Measurements from ENCODE around the gene VWA8.

The VWA8 gene

DNA sequence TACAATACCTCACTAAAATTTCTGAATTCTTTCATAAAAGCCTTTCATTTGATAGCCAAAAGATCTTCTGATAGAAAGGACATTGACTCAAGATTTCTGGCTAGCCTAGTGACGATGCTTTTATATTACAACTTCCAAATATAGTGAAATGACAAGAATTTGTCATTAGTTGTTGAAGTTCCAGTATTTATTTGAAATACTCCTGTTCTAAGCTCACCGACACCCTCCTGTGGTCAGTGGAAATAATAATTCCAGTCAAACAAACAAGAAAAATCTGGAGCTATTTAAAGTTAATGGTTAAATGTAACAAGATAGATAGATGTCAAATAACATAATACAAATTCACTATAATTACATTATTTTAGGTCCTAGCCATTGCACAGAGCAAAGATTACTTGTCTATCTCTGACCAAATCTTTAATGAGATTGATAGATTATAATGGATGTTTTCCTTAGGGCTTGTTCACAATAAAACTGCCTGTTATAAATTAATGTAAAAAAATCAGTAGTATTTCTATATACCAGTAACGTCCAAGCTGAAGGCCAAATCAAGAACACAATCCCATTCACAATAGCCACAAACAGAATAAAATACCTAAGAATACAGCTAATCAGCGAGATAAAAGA lies 308.1 kb downstream of the VWA8 start:
- Histone ChIP-seq H3K4me3 (ENCODE audit: low read length) (no peak overlapping the region), H3K27me3 (ENCODE audit: low read depth, low read length) (no peaks in the 10 kb centered on the region), H3K9ac (ENCODE audit: low read length) (no peak overlapping the region), H3K9me3 (ENCODE audit: insufficient read depth, low read length) (no peaks in the 10 kb centered on the region), H3K4me1 (ENCODE audit: low read length) (peaks cover 24% of the 10 kb centered on the region), H3K79me2 (ENCODE audit: low read length) (no peaks in the 10 kb centered on the region), H3K27ac (ENCODE audit: low read length) (no peak overlapping the region), H2AFZ (ENCODE audit: low read depth, low read length) (no peak overlapping the region), H4K20me1 (ENCODE audit: insufficient read depth, low read length) (no peaks in the 10 kb centered on the region), H3K36me3 (replicated peaks; ENCODE audit: low read depth, low read length) (no peaks in the 10 kb centered on the region), H3K4me2 (ENCODE audit: low read length) (no peak overlapping the region)
- TF ChIP-seq EZH2phosphoT487 (IDR thresholded peaks at IDR 0.05; ENCODE audit: low read depth) = no peak
- TF ChIP-seq, protein P1, sequence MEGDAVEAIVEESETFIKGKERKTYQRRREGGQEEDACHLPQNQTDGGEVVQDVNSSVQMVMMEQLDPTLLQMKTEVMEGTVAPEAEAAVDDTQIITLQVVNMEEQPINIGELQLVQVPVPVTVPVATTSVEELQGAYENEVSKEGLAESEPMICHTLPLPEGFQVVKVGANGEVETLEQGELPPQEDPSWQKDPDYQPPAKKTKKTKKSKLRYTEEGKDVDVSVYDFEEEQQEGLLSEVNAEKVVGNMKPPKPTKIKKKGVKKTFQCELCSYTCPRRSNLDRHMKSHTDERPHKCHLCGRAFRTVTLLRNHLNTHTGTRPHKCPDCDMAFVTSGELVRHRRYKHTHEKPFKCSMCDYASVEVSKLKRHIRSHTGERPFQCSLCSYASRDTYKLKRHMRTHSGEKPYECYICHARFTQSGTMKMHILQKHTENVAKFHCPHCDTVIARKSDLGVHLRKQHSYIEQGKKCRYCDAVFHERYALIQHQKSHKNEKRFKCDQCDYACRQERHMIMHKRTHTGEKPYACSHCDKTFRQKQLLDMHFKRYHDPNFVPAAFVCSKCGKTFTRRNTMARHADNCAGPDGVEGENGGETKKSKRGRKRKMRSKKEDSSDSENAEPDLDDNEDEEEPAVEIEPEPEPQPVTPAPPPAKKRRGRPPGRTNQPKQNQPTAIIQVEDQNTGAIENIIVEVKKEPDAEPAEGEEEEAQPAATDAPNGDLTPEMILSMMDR (IDR thresholded peaks at IDR 0.05; ENCODE audit: low read depth, low read length) = peak; percentile 66

DNA sequence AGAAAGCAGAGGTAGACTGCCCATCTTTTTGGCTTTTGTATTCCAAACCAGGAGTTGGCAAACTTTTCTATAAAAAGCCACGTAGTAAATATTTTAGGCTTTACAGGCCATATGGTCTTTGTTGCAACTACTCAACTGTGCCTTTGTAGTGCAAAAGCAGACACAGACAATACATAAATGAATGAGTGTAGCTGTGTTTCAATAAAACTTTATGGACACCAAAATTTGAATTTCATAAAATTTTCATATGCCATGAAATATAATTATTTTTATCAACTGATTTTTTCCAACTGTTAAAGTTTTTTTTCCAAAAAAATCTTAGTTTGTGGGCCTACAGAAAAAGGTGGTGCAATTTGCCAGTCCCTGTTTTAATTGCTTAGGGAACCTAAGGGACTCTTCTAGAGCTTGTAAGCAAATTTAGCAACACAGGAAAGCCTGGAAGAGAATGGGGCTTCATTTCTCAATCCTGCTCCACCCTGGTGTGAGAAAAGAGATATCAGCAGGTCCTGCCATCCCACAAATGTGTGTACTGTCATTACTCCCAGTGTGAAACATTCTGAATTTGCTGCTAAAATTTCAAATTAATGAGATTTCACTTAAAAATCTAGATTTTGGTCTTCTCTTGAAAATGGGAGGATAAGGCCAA lies 309.4 kb downstream of the VWA8 start:
- Histone ChIP-seq H3K27me3 (ENCODE audit: low read depth, low read length) (no peaks in the 10 kb centered on the region), H3K4me1 (ENCODE audit: low read length) (peaks cover 23% of the 10 kb centered on the region), H3K4me2 (ENCODE audit: low read length) (no peak overlapping the region), H3K4me3 (ENCODE audit: low read length) (no peak overlapping the region), H3K79me2 (ENCODE audit: low read length) (no peaks in the 10 kb centered on the region), H3K27ac (ENCODE audit: low read length) (no peak overlapping the region), H3K9me3 (ENCODE audit: insufficient read depth, low read length) (no peaks in the 10 kb centered on the region), H4K20me1 (ENCODE audit: insufficient read depth, low read length) (no peaks in the 10 kb centered on the region), H3K36me3 (replicated peaks; ENCODE audit: low read depth, low read length) (no peaks in the 10 kb centered on the region), H2AFZ (ENCODE audit: low read depth, low read length) (no peak overlapping the region), H3K9ac (ENCODE audit: low read length) (no peak overlapping the region)
- TF ChIP-seq, protein P1 (IDR thresholded peaks at IDR 0.05; ENCODE audit: low read depth, low read length) = no peak
- no peak for TF ChIP-seq EZH2phosphoT487 (IDR thresholded peaks at IDR 0.05; ENCODE audit: low read depth)

GRCh38 chr13:41650706-41651105 lies 310.2 kb downstream of the VWA8 start:
- no peaks in the 10 kb centered on the region for H3K27me3 ChIP-seq (ENCODE audit: low read depth, low read length)
- TF ChIP-seq EZH2phosphoT487 (IDR thresholded peaks at IDR 0.05; ENCODE audit: low read depth) = no peak
- TF ChIP-seq, protein P1 (IDR thresholded peaks at IDR 0.05; ENCODE audit: low read depth, low read length) = no peak
- H3K9ac ChIP-seq (ENCODE audit: low read length) = no peak overlapping the region
- H3K79me2 ChIP-seq (ENCODE audit: low read length) = no peaks in the 10 kb centered on the region
- no peak overlapping the region for H3K27ac ChIP-seq (ENCODE audit: low read length)
- H3K4me3 ChIP-seq (ENCODE audit: low read length) = no peak overlapping the region
- no peak overlapping the region for H2AFZ ChIP-seq (ENCODE audit: low read depth, low read length)
- peaks cover 15% of the 10 kb centered on the region for H3K4me1 ChIP-seq (ENCODE audit: low read length)
- H3K36me3 ChIP-seq (replicated peaks; ENCODE audit: low read depth, low read length) = no peaks in the 10 kb centered on the region
- no peaks in the 10 kb centered on the region for H4K20me1 ChIP-seq (ENCODE audit: insufficient read depth, low read length)
- H3K4me2 ChIP-seq (ENCODE audit: low read length) = no peak overlapping the region
- H3K9me3 ChIP-seq (ENCODE audit: insufficient read depth, low read length) = no peaks in the 10 kb centered on the region

DNA sequence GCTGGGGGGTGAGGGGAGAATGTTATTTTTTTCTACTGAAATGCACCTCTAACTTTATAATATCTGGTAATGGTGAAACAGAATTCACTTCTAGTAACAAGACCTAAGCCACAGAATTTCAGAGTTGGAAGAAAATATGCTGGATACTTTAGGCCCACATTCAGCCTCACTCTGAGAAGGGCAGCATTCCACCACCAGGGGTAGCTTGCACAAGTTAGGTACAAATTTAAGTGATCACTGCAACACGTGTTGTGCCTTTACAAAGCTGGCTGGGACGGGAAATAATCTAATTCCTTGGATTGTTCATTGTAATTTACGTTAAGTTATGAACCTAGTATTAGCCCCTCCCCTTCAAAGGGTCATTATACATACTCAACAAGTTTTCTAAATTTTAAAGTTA lies 311.2 kb downstream of the VWA8 start:
- Histone ChIP-seq H3K4me1 (ENCODE audit: low read length) (peaks cover 5% of the 10 kb centered on the region), H3K9ac (ENCODE audit: low read length) (no peak overlapping the region), H3K4me2 (ENCODE audit: low read length) (no peak overlapping the region), H3K27me3 (ENCODE audit: low read depth, low read length) (no peaks in the 10 kb centered on the region), H2AFZ (ENCODE audit: low read depth, low read length) (no peak overlapping the region), H3K79me2 (ENCODE audit: low read length) (no peaks in the 10 kb centered on the region), H3K36me3 (replicated peaks; ENCODE audit: low read depth, low read length) (no peaks in the 10 kb centered on the region), H3K27ac (ENCODE audit: low read length) (no peak overlapping the region), H4K20me1 (ENCODE audit: insufficient read depth, low read length) (no peaks in the 10 kb centered on the region), H3K4me3 (ENCODE audit: low read length) (no peak overlapping the region), H3K9me3 (ENCODE audit: insufficient read depth, low read length) (no peaks in the 10 kb centered on the region)
- TF ChIP-seq EZH2phosphoT487 (IDR thresholded peaks at IDR 0.05; ENCODE audit: low read depth) = no peak

All from OCI-LY3 (cell line).